MM.1S (cell line): ENCODE data around the gene TULP3.

Experiments used
- DNase-seq: peaks from one replicate; pipeline ENCODE4 v3.0.0-alpha.2; 2015
- H2AFZ ChIP-seq: fragments of 300-600 bp; sonication (generic); 2 replicates; pipeline ENCODE4 v1.6.0; 2016; ENCODE audit warnings: antibody characterized with exemption, low read length
- H3F3A ChIP-seq: fragments of 300-600 bp; sonication (generic); 2 replicates; pipeline ENCODE4 v1.6.1; 2016; ENCODE audit warnings: mild to moderate bottlenecking, antibody characterized with exemption, low read length, moderate library complexity, mixed read lengths; ENCODE audit not compliant: insufficient read depth
- H3K27ac ChIP-seq: fragments of 300-600 bp; sonication (generic); 2 replicates; pipeline ENCODE4 v1.5.1; 2016; ENCODE audit warnings: mild to moderate bottlenecking, low read length
- H3K27me3 ChIP-seq: fragments of 300-600 bp; sonication (generic); replicated peaks from 2 replicates; pipeline ENCODE4 v1.6.0; 2016; ENCODE audit warnings: low read length; ENCODE audit not compliant: insufficient read depth
- H3K36me3 ChIP-seq: fragments of 300-600 bp; sonication (generic); replicated peaks from 2 replicates; pipeline ENCODE4 v1.6.1; 2016; ENCODE audit warnings: mild to moderate bottlenecking, low read length, mixed read lengths; ENCODE audit not compliant: insufficient read depth
- H3K4me1 ChIP-seq: fragments of 300-600 bp; sonication (generic); 2 replicates; pipeline ENCODE4 v1.6.1; 2016; ENCODE audit warnings: low read length, mixed read lengths
- H3K4me2 ChIP-seq: fragments of 300-600 bp; sonication (generic); 2 replicates; pipeline ENCODE4 v1.6.0; 2016; ENCODE audit warnings: low read depth, low read length
- H3K4me3 ChIP-seq: fragments of 300-600 bp; sonication (generic); 2 replicates; pipeline ENCODE4 v1.5.1; 2016; ENCODE audit warnings: low read length, mixed read lengths
- H3K79me2 ChIP-seq: fragments of 300-600 bp; sonication (generic); 2 replicates; pipeline ENCODE4 v1.6.1; 2016; ENCODE audit warnings: mixed run types, low read length, mixed read lengths
- H3K9ac ChIP-seq: fragments of 300-600 bp; sonication (generic); 2 replicates; pipeline ENCODE4 v1.6.1; 2016; ENCODE audit warnings: low read length, mixed read lengths
- H3K9me2 ChIP-seq: fragments of 300-600 bp; sonication (generic); replicated peaks from 2 replicates; pipeline ENCODE4 v1.6.1; 2016; ENCODE audit warnings: mild to moderate bottlenecking, low read length, mixed read lengths; ENCODE audit not compliant: insufficient read depth
- H3K9me3 ChIP-seq: fragments of 300-600 bp; sonication (generic); replicated peaks from 2 replicates; pipeline ENCODE4 v1.6.1; 2016; ENCODE audit warnings: mild to moderate bottlenecking, low read length, mixed read lengths; ENCODE audit not compliant: insufficient read depth
- H4K20me1 ChIP-seq: fragments of 300-600 bp; sonication (generic); 2 replicates; pipeline ENCODE4 v1.6.1; 2016; ENCODE audit warnings: mild to moderate bottlenecking, low read length, moderate library complexity, mixed read lengths; ENCODE audit not compliant: insufficient read depth
- CTCF ChIP-seq: fragments of 300-600 bp; sonication (generic); IDR thresholded peaks from 2 replicates; pipeline ENCODE4 v1.5.1; 2016; ENCODE audit warnings: antibody characterized with exemption, low read length, mixed read lengths
- EZH2 ChIP-seq: fragments of 300-600 bp; sonication (generic); optimal IDR thresholded peaks from 2 replicates; pipeline ENCODE3; 2017; ENCODE audit warnings: low read depth, mild to moderate bottlenecking, antibody characterized with exemption, low read length, mixed read lengths
- EZH2phosphoT487 ChIP-seq: fragments of 300-600 bp; sonication (generic); IDR thresholded peaks from 2 replicates; pipeline ENCODE4 v1.6.1; 2018; ENCODE audit warnings: antibody characterized with exemption, low read length

The TULP3 gene

GRCh38 chr12:2976581-2976996 lies 85.9 kb downstream of the TULP3 start:
- Histone ChIP-seq H3K27me3 (no peaks in the 10 kb centered on the region), H3K27ac (no peak overlapping the region), H3K79me2 (no peaks in the 10 kb centered on the region), H3K9me2 (no peaks in the 10 kb centered on the region), H3K36me3 (no peaks in the 10 kb centered on the region), H3K9ac (no peak overlapping the region), H2AFZ (no peak overlapping the region), H3F3A (no peaks in the 10 kb centered on the region), H4K20me1 (no peaks in the 10 kb centered on the region), H3K4me3 (no peak overlapping the region), H3K4me2 (no peak overlapping the region), H3K9me3 (no peaks in the 10 kb centered on the region), H3K4me1 (no peaks in the 10 kb centered on the region)
- no peak for DNase-seq
- TF ChIP-seq CTCF (no peak), EZH2 (no peak), EZH2phosphoT487 (no peak)

- Histone ChIP-seq H3K27me3 (no peaks in the 10 kb centered on the region), H3K79me2 (no peaks in the 10 kb centered on the region), H3K36me3 (no peaks in the 10 kb centered on the region), H3K9ac (no peak overlapping the region), H3K4me2 (no peak overlapping the region), H3K9me3 (no peaks in the 10 kb centered on the region), H3K27ac (no peak overlapping the region), H3K4me1 (no peaks in the 10 kb centered on the region), H4K20me1 (no peaks in the 10 kb centered on the region), H2AFZ (no peak overlapping the region), H3K4me3 (no peak overlapping the region), H3K9me2 (no peaks in the 10 kb centered on the region), H3F3A (no peaks in the 10 kb centered on the region)
- TF ChIP-seq EZH2: no peak
- no peak for TF ChIP-seq CTCF
- no peak for TF ChIP-seq EZH2phosphoT487
- no peak for DNase-seq
These were observed 87.1 kb downstream of the TULP3 start for GRCh38 chr12:2977776-2978175.

GRCh38 chr12:2979806-2980205 lies 89.1 kb downstream of the TULP3 start:
- Histone ChIP-seq H3F3A (no peaks in the 10 kb centered on the region), H3K9ac (no peak overlapping the region), H3K27me3 (no peaks in the 10 kb centered on the region), H4K20me1 (no peaks in the 10 kb centered on the region), H3K4me2 (no peak overlapping the region), H3K27ac (no peak overlapping the region), H3K4me3 (no peak overlapping the region), H2AFZ (no peak overlapping the region), H3K9me2 (no peaks in the 10 kb centered on the region), H3K4me1 (no peaks in the 10 kb centered on the region), H3K36me3 (no peaks in the 10 kb centered on the region), H3K79me2 (no peaks in the 10 kb centered on the region), H3K9me3 (no peaks in the 10 kb centered on the region)
- TF ChIP-seq EZH2: no peak
- DNase-seq: no peak

- H3K27ac ChIP-seq: no peak overlapping the region
- H3K4me2 ChIP-seq: no peak overlapping the region
- no peaks in the 10 kb centered on the region for H3K36me3 ChIP-seq
- TF ChIP-seq CTCF (no peak), EZH2phosphoT487 (no peak), EZH2 (no peak)
- H3K9ac ChIP-seq: no peak overlapping the region
- no peaks in the 10 kb centered on the region for H3F3A ChIP-seq
- no peaks in the 10 kb centered on the region for H3K27me3 ChIP-seq
- H3K9me3 ChIP-seq: no peaks in the 10 kb centered on the region
- H3K9me2 ChIP-seq: no peaks in the 10 kb centered on the region
- no peaks in the 10 kb centered on the region for H4K20me1 ChIP-seq
- no peak overlapping the region for H3K4me3 ChIP-seq
- H3K79me2 ChIP-seq: no peaks in the 10 kb centered on the region
- no peak overlapping the region for H2AFZ ChIP-seq
- DNase-seq: no peak
- H3K4me1 ChIP-seq: no peaks in the 10 kb centered on the region
These were observed 89.9 kb downstream of the TULP3 start for GRCh38 chr12:2980630-2981029.
